Superior temporal gyrus (tissue), 1 donor: ENCODE results near the gene CYGB.

Experiments used
- DNase-seq: peaks from one replicate; pipeline ENCODE4 v3.0.0-alpha.2; 2016; ENCODE audit errors: extremely low spot score

The CYGB gene

GRCh38 chr17:76501827-76502307 lies 35.6 kb downstream of the CYGB start:
- no peak for DNase-seq

- no peak for DNase-seq
Measured at GRCh38 chr17:76501018-76501826, 36.3 kb downstream of the CYGB start, which contains the start of gene RHBDF2. TSS of gene RHBDF2 (minus strand) at chr17:76501423. CDS start at chr17:76481524, 19,899 bp downstream.

- DNase-seq, result no peak
Measured at GRCh38 chr17:76500747-76501017, 36.8 kb downstream of the CYGB start.

GRCh38 chr17:76500074-76500746 lies 37.3 kb downstream of the CYGB start:
- no peak for DNase-seq

- DNase-seq, result no peak
Measured at GRCh38 chr17:76499267-76499667, 38.2 kb downstream of the CYGB start.

GRCh38 chr17:76498876-76499251 lies 38.6 kb downstream of the CYGB start:
- no peak for DNase-seq

GRCh38 chr17:76497979-76498875 lies 39.3 kb downstream of the CYGB start:
- peak; percentile 52 for DNase-seq

GRCh38 chr17:76497699-76497978 lies 39.9 kb downstream of the CYGB start:
- no peak for DNase-seq

- DNase-seq, result no peak
Measured at GRCh38 chr17:76496464-76496863, 41.0 kb downstream of the CYGB start.

- DNase-seq, result no peak
Measured at GRCh38 chr17:76495663-76496400, 41.7 kb downstream of the CYGB start.

- DNase-seq, result no peak
Measured at GRCh38 chr17:76493505-76494167, 43.9 kb downstream of the CYGB start.

GRCh38 chr17:76492989-76493501 lies 44.5 kb downstream of the CYGB start:
- DNase-seq, result no peak

- DNase-seq, result no peak
Measured at GRCh38 chr17:76492123-76492988, 45.2 kb downstream of the CYGB start.

GRCh38 chr17:76491271-76492122 lies 46.0 kb downstream of the CYGB start:
- no peak for DNase-seq

- DNase-seq, result no peak
Measured at GRCh38 chr17:76490112-76490710, 47.3 kb downstream of the CYGB start.

- DNase-seq, result no peak
Measured at GRCh38 chr17:76487451-76488192, 49.9 kb downstream of the CYGB start.

- DNase-seq, result peak; percentile 66
Measured at GRCh38 chr17:76485569-76485968, 51.9 kb downstream of the CYGB start.

GRCh38 chr17:76484228-76484725 lies 53.2 kb downstream of the CYGB start:
- DNase-seq, result no peak
